Caco-2 (cell line): Measurements from ENCODE around the gene VSTM2L. TPM values are rescaled to one million over a fixed set of nuclear protein-coding genes. Genes with fewer than 3 reads are reported as not detected.

Source experiments
- BruUV-seq: library from RNA; stranded (reverse); fragments of 400-500 nt; replicated peaks from 2 replicates; lab custom pipeline; 2021; lab: Mats Ljungman, UMichigan
- CTCF ChIA-PET: fragments of 300-600 bp; sonication (Branson Sonifier 250); formaldehyde crosslinking; loops from one replicate; lab custom pipeline; 2022; ENCODE audit warnings: antibody characterized with exemption; lab: Charles Lee
- POLR2A ChIA-PET: fragments of 300-600 bp; sonication (Branson Sonifier 250); formaldehyde crosslinking; loops from one replicate; lab custom pipeline; 2022; ENCODE audit warnings: antibody characterized with exemption; lab: Charles Lee
- DNase-seq, 2 experiments: peaks; one replicate each; pipeline versions ENCODE4 v3.0.0 to v3.0.0-alpha.2; 2020 to 2022
- H3K27me3 ChIP-seq: replicated peaks from 2 replicates; pipeline ENCODE4 v1.6.0; 2011; ENCODE audit warnings: low read length; ENCODE audit not compliant: control insufficient read depth, insufficient read depth
- H3K36me3 ChIP-seq: 2 replicates; pipeline ENCODE4 v1.5.1; 2011; ENCODE audit warnings: low read length; ENCODE audit not compliant: control insufficient read depth, insufficient read depth
- H3K4me1 ChIP-seq: fragments of 250-450 bp; sonication (Bioruptor Pico); 2 replicates; pipeline ENCODE4 v1.5.1; 2020; ENCODE audit warnings: mild to moderate bottlenecking
- H3K4me3 ChIP-seq: 2 replicates; pipeline ENCODE4 v1.5.1; 2011; ENCODE audit warnings: low read depth, mild to moderate bottlenecking, control low read depth, low read length
- H3K9me3 ChIP-seq: fragments of 250-450 bp; sonication (Bioruptor Pico); 2 replicates; pipeline ENCODE4 v1.5.1; 2020; ENCODE audit warnings: mild to moderate bottlenecking, moderate library complexity
- H3K27ac Mint-ChIP-seq: one replicate; pipeline ENCODE4 v1.8.0; 2022; ENCODE audit warnings: mixed read lengths; ENCODE audit not compliant: unreplicated experiment
- H3K27me3 Mint-ChIP-seq: one replicate; pipeline ENCODE4 v1.8.0; 2022; ENCODE audit warnings: mixed read lengths; ENCODE audit not compliant: insufficient read depth, unreplicated experiment
- H3K36me3 Mint-ChIP-seq: one replicate; pipeline ENCODE4 v1.8.0; 2022; ENCODE audit warnings: mild to moderate bottlenecking, mixed read lengths; ENCODE audit not compliant: insufficient read depth, unreplicated experiment
- H3K4me1 Mint-ChIP-seq: one replicate; pipeline ENCODE4 v1.8.0; 2022; ENCODE audit warnings: low read depth, mixed read lengths; ENCODE audit not compliant: unreplicated experiment
- H3K4me3 Mint-ChIP-seq: one replicate; pipeline ENCODE4 v1.8.0; 2022; ENCODE audit warnings: mild to moderate bottlenecking, moderate library complexity, mixed read lengths; ENCODE audit not compliant: unreplicated experiment
- H3K9me3 Mint-ChIP-seq: one replicate; pipeline ENCODE4 v1.8.0; 2022; ENCODE audit warnings: mixed read lengths; ENCODE audit not compliant: unreplicated experiment
- intact Hi-C: fragments of 100-400 bp; cut with micrococcal nuclease; formaldehyde crosslinking; loops from one replicate; pipeline ENCODE4 v1.10.0; 2022; ENCODE audit not compliant: unreplicated experiment
- total RNA-seq: library from RNA; stranded (reverse); gene quantifications from 2 replicates; pipeline ENCODE4 v1.2.3, GENCODE V29; 2022
- TF ChIP-seq, protein P1 (sequence below), 2 experiments: fragments of 200-600 bp in 1 of 2; IDR thresholded peaks; 1 replicate in 1 of 2; 2 replicates in 1 of 2; pipeline versions ENCODE4 v1.5.1 to v1.8.0; 2011 to 2022; ENCODE audit warnings: antibody characterized with exemption in 1 of 2, control low read depth in 1 of 2, inconsistent platforms in 1 of 2, low read depth in 1 of 2, low read length in 1 of 2, mild to moderate bottlenecking in 1 of 2, moderate library complexity in 1 of 2; ENCODE audit not compliant: insufficient read depth in 1 of 2, severe bottlenecking in 1 of 2, unreplicated experiment in 1 of 2

VSTM2L gene
- total RNA-seq, 1 experiment from 2014 or later: not detected

DNA sequence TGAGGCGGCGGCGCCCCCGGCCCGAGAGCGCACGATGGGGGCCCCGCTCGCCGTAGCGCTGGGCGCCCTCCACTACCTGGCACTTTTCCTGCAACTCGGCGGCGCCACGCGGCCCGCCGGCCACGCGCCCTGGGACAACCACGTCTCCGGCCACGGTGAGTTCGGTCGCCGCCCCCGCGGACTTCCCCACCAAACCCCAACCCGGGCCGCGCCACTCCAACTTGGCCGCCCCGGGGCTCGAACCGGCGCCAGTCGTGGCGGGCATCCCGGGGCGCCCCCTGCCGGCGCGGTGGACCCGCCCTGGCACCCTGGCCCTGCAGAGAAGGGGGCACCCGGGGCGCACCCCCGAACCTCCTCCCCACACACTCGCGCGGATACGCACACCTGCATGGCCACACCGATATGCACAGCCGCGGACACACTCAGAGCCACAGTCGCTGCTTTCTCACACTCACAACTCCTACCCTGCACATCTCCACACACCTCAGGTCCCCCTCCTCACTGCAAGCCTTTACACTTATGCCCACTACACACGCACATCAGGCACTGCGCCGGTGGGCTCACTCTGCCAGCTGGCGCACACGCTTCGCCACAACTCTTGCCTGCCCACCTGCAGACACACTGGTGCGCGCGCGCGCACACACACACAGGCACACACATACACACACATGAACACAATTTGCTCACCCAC lies 535 bp downstream of the VSTM2L start:
- Mint-ChIP-seq H3K4me3 (peak overlapping the region; percentile 49), H3K27ac (no peak overlapping the region), H3K9me3 (no peaks in the 10 kb centered on the region), H3K27me3 (peaks cover 22% of the 10 kb centered on the region), H3K36me3 (peaks cover 5% of the 10 kb centered on the region), H3K4me1 (peaks cover 6% of the 10 kb centered on the region)
- Histone ChIP-seq H3K27me3 (peaks cover 6% of the 10 kb centered on the region), H3K9me3 (no peaks in the 10 kb centered on the region), H3K36me3 (no peaks in the 10 kb centered on the region), H3K4me3 (no peak overlapping the region), H3K4me1 (no peaks in the 10 kb centered on the region)
- POLR2A ChIA-PET: interaction anchor here (0.5 kb wide), 1 partner anchor 21 kb away, joined by 5 read pairs; no protein-coding TSS in a partner anchor
- no TSS peak for BruUV-seq
- no peak for DNase-seq
- TF ChIP-seq, protein P1, sequence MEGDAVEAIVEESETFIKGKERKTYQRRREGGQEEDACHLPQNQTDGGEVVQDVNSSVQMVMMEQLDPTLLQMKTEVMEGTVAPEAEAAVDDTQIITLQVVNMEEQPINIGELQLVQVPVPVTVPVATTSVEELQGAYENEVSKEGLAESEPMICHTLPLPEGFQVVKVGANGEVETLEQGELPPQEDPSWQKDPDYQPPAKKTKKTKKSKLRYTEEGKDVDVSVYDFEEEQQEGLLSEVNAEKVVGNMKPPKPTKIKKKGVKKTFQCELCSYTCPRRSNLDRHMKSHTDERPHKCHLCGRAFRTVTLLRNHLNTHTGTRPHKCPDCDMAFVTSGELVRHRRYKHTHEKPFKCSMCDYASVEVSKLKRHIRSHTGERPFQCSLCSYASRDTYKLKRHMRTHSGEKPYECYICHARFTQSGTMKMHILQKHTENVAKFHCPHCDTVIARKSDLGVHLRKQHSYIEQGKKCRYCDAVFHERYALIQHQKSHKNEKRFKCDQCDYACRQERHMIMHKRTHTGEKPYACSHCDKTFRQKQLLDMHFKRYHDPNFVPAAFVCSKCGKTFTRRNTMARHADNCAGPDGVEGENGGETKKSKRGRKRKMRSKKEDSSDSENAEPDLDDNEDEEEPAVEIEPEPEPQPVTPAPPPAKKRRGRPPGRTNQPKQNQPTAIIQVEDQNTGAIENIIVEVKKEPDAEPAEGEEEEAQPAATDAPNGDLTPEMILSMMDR (IDR thresholded peaks at IDR 0.05; ENCODE audit: insufficient read depth in 1 of 2, low read depth in 1 of 2, low read length in 1 of 2, severe bottlenecking in 1 of 2, unreplicated experiment in 1 of 2): peak in 1 of 2 experiments; percentile 33
- CTCF ChIA-PET: no interaction called here
- intact Hi-C loops: loop anchor here (5.0 kb wide), 1 partner anchor 89 kb away; no protein-coding TSS in a partner anchor

DNA sequence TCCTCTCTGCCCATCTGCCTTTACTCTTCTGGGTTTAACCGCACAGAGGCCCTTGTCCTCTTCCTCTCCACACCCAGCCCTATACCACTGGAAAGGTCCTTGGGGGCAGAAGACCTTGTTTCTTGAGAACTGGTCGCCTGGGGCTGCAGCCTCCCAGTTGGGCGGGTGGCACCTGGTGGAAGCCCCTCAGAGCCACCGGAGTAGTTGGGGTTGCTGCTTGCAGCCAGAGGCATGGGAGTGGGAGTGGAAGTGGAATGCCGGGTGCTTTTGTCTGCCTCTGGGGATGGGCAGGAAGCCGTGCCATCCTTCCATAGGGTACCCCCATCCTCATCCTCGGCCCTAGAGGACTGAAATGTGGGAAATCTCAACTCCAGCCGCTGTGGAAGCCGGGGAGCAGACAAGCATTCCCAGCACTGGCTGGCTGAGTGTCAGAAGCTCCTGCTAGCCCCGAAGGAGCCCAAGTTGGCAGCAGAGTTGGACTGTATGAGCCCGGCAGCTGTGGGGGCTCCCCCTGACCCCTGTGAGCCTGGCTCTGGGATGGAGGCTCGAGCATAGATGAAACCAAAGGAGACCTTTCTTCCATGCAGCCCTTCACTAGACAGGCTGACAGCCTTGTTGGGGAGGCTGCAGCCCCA lies 1.2 kb downstream of the VSTM2L start:
- no peaks in the 10 kb centered on the region for H3K4me1 ChIP-seq
- Mint-ChIP-seq H3K36me3 (peaks cover 5% of the 10 kb centered on the region), H3K27ac (no peak overlapping the region), H3K27me3 (peaks cover 29% of the 10 kb centered on the region), H3K4me3 (peak overlapping the region; percentile 49), H3K9me3 (no peaks in the 10 kb centered on the region), H3K4me1 (peaks cover 6% of the 10 kb centered on the region)
- no peak for DNase-seq
- no peak overlapping the region for H3K4me3 ChIP-seq
- POLR2A ChIA-PET: no interaction called here
- H3K27me3 ChIP-seq: peaks cover 6% of the 10 kb centered on the region
- no peaks in the 10 kb centered on the region for H3K36me3 ChIP-seq
- no peaks in the 10 kb centered on the region for H3K9me3 ChIP-seq
- no TSS peak for BruUV-seq
- TF ChIP-seq, protein P1 (IDR thresholded peaks at IDR 0.05; ENCODE audit: insufficient read depth in 1 of 2, low read depth in 1 of 2, low read length in 1 of 2, severe bottlenecking in 1 of 2, unreplicated experiment in 1 of 2): no peak
- CTCF ChIA-PET: no interaction called here
- intact Hi-C loops: loop anchor here (5.0 kb wide), 1 partner anchor 88 kb away; no protein-coding TSS in a partner anchor

DNA sequence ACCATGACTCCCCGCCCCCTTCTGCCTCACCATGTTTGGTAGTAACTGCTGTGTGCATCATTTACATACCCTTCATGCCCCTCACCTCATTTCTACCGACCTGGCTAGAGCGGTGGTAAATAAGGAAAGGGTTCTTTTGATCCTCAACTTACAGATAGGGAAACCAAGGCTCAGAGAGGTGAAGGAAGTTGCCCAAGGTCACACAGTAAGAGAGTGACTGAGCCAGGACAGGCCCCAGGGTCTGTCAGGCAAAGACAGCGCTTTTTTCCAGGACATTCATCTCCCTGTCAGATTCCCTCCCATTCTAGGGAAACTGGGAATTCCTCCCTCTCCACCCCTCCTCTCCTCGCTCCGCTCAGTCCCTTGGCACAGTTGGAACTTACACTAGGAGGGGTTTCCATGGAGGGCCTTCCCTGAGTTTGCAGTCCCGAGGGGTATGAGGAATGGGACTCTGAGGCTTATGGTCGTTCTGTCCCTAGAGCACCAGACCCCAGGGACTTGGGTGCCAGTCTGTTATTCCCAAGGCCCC lies 2.0 kb downstream of the VSTM2L start:
- Mint-ChIP-seq H3K36me3 (peaks cover 5% of the 10 kb centered on the region), H3K9me3 (no peaks in the 10 kb centered on the region)
- intact Hi-C loops: loop anchor here (5.0 kb wide), 1 partner anchor 87 kb away; no protein-coding TSS in a partner anchor

More for the DNA sequence above, 2.0 kb downstream of the VSTM2L start:
- DNase-seq: no peak
- Histone ChIP-seq H3K4me1 (no peaks in the 10 kb centered on the region), H3K27me3 (peaks cover 6% of the 10 kb centered on the region), H3K36me3 (no peaks in the 10 kb centered on the region), H3K4me3 (no peak overlapping the region), H3K9me3 (no peaks in the 10 kb centered on the region)
- Mint-ChIP-seq H3K4me3 (no peak overlapping the region), H3K27ac (no peak overlapping the region), H3K27me3 (peaks cover 30% of the 10 kb centered on the region), H3K4me1 (peaks cover 6% of the 10 kb centered on the region)
- TF ChIP-seq, protein P1 (IDR thresholded peaks at IDR 0.05; ENCODE audit: insufficient read depth in 1 of 2, low read depth in 1 of 2, low read length in 1 of 2, severe bottlenecking in 1 of 2, unreplicated experiment in 1 of 2): no peak
- ChIA-PET CTCF (interaction anchor here (1.4 kb wide), 1 partner anchor 169 kb away, joined by 3 read pairs; no protein-coding TSS in a partner anchor), POLR2A (no interaction called here)
- BruUV-seq: no TSS peak
